H1 (cell line): ENCODE results near the gene ARPP21. TPM values are rescaled to one million over a fixed set of nuclear protein-coding genes. Genes with fewer than 3 reads are reported as not detected.

ENCODE experiments used
- BACH1 ChIP-seq: IDR thresholded peaks from 2 replicates; pipeline ENCODE4 v1.6.1; 2012; ENCODE audit warnings: low read length, improper control_type of control experiment
- HDAC6 ChIP-seq: IDR thresholded peaks from one replicate; pipeline ENCODE4 v1.7.1; 2012; ENCODE audit warnings: low read depth, mild to moderate bottlenecking, inconsistent platforms, low read length, moderate library complexity
- KDM4A ChIP-seq: IDR thresholded peaks from one replicate; pipeline ENCODE4 v1.7.1; 2012; ENCODE audit warnings: low read depth, mild to moderate bottlenecking, moderate library complexity, low read length, inconsistent platforms; ENCODE audit not compliant: severe bottlenecking
- RAD21 ChIP-seq, 2 experiments: IDR thresholded peaks in 1 of 2; conservative IDR thresholded peaks in 1 of 2; 2 replicates each; pipeline ENCODE4 v1.6.1; 2011; ENCODE audit warnings: low read depth in 2 of 2, low read length in 2 of 2, improper control_type of control experiment in 1 of 2, inconsistent platforms in 1 of 2, mild to moderate bottlenecking in 1 of 2, moderate library complexity in 1 of 2
- RNF2 ChIP-seq: fragments of 200-900, 300-1000 bp; sonication (generic); IDR thresholded peaks from 2 replicates; pipeline ENCODE4 v1.7.1; 2016; ENCODE audit warnings: borderline replicate concordance, low read depth, mild to moderate bottlenecking, antibody characterized with exemption, low read length; ENCODE audit not compliant: poor library complexity, severe bottlenecking; ENCODE audit errors: missing control alignments
- SIN3A ChIP-seq, 2 experiments: IDR thresholded peaks in 1 of 2; conservative IDR thresholded peaks in 1 of 2; 2 replicates each; pipeline ENCODE4 v1.6.1; 2011 to 2012; ENCODE audit warnings: low read length in 2 of 2, improper control_type of control experiment in 1 of 2, low read depth in 1 of 2, mild to moderate bottlenecking in 1 of 2
- SUZ12 ChIP-seq: fragments of 200-600 bp; sonication (generic); IDR thresholded peaks from 2 replicates; pipeline ENCODE4 v1.6.1; 2012; ENCODE audit warnings: mild to moderate bottlenecking, inconsistent platforms, low read length, moderate library complexity, mixed read lengths
- polyA plus RNA-seq, 7 experiments: library from polyadenylated mRNA; depleted of rRNA in 3 of 7; stranded (reverse) in 5 of 7; unstranded in 2 of 7; fragments of >200 nt in 5 of 7; fragments of 200-250 nt in 2 of 7; gene quantifications; 1 replicate in 5 of 7; 2 replicates in 1 of 7; 4 replicates in 1 of 7; pipeline versions ENCODE4 v1.2.1 to v1.2.3, GENCODE V29; 2011 to 2013; ENCODE audit warnings: missing spikeins in 2 of 7, mixed read lengths in 2 of 7
- total RNA-seq: library from RNA; stranded (reverse); fragmentation: NEBNext Ultra II Directional; extraction: Animal tissue kit (Norgen Biotek cat#: 25700); gene quantifications from 2 replicates; pipeline ENCODE4 v1.2.1, GENCODE V29; 2021
- TF ChIP-seq, protein P1 (sequence below): IDR thresholded peaks from 2 replicates; pipeline ENCODE4 v1.6.1; 2012; ENCODE audit warnings: inconsistent platforms

ARPP21 gene
- total and polyA plus RNA-seq, 2 of the 8 experiments (the other 6 are each of a cell fraction or from before 2014, with no cell fraction given), result not detected

DNA sequence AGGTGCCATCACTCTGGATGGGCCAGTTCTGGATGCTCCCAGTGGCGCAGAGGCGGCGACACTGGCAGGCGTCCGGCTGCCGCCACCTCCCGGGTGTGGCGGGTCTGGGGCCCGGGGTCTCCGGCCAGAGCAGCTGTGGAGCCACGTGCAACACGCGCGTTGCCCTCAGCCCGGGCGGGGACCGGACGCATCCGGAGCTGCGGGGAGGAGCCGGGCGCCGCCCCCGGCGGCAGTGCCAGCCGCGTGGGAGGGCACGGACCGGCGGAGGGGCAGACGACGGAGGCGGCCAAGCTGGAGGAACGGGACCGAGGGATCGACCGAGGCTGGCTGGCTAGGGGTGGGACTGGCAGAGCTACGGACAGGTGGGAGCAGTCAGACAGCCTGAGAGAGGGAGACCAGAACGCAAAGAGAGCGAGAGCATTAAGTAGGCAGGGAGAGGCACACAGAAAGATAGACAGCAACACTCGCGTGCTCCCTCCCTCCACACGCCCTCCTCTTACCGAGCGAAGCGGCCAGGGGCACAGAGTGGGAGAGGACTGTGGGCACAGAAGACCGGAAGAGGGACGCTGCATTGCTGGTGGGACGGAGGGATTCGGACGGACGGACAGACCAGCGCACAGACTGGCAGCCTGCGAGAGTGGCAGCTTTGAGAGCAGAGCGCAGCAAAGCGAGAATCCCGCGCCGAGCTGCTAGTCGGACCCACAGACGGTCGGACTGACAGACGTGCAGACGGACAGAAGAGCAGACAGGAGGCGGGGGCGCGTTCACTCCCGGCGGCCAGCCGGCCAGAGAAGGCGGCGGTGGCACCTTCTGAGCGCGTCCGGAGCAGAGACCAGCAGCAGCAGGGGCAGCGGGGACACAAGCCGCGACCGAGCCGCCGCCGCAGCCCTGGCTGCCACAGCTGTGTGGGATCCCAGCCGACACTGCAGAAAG lies at the start of gene ARPP21 (continued):
- TF ChIP-seq BACH1 (no peak), SIN3A (conservative IDR thresholded peaks at IDR 0.05 in 1 of 2, IDR thresholded peaks at IDR 0.05 in 1 of 2; ENCODE audit: low read depth in 1 of 2, low read length in 2 of 2) (0 out of 4 replicates have a peak, but pooled peaks of 1 of the 2 experiments have one; percentile 32), KDM4A (peak; percentile 84), SUZ12 (peak; percentile 93), RNF2 (peak; percentile 54), RAD21 (IDR thresholded peaks at IDR 0.05 in 1 of 2, conservative IDR thresholded peaks at IDR 0.05 in 1 of 2; ENCODE audit: low read depth in 2 of 2, low read length in 2 of 2) (peak; percentile 4 to 28; a peak in 3 of 4 replicates), HDAC6 (no peak)
- TF ChIP-seq, protein P1, sequence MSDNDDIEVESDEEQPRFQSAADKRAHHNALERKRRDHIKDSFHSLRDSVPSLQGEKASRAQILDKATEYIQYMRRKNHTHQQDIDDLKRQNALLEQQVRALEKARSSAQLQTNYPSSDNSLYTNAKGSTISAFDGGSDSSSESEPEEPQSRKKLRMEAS, result peak; percentile 91
